GM10266 (cell line): Measurements from ENCODE around the gene POC1A.

ENCODE experiments used
- DNase-seq: peaks from one replicate; pipeline ENCODE4 v3.0.0; 2012; ENCODE audit errors: extremely low spot score
- CTCF ChIP-seq: IDR thresholded peaks from 2 replicates; pipeline ENCODE4 v1.5.1; 2012; ENCODE audit warnings: mild to moderate bottlenecking, low read depth; ENCODE audit not compliant: control insufficient read depth, insufficient read depth; ENCODE audit errors: missing control alignments

Gene POC1A

GRCh38 chr3:52070724-52071621, 83.2 kb downstream of the POC1A start:
- DNase-seq, result no peak
- no peak for TF ChIP-seq CTCF

GRCh38 chr3:52069855-52070254, 84.4 kb downstream of the POC1A start:
- DNase-seq, result no peak

GRCh38 chr3:52069135-52069534, 85.1 kb downstream of the POC1A start:
- TF ChIP-seq CTCF, result no peak
- no peak for DNase-seq

More at GRCh38 chr3:52069855-52070254, 84.4 kb downstream of the POC1A start:
- no peak for TF ChIP-seq CTCF

- DNase-seq, result no peak
- TF ChIP-seq CTCF, result no peak
Observed at GRCh38 chr3:52068730-52069129, 85.5 kb downstream of the POC1A start.

GRCh38 chr3:52068055-52068571, 86.1 kb downstream of the POC1A start:
- no peak for DNase-seq
- no peak for TF ChIP-seq CTCF

- no peak for TF ChIP-seq CTCF
Observed at GRCh38 chr3:52067526-52067925, 86.7 kb downstream of the POC1A start.

GRCh38 chr3:52067046-52067445, 87.2 kb downstream of the POC1A start:
- TF ChIP-seq CTCF, result no peak
- DNase-seq, result no peak

More at GRCh38 chr3:52067526-52067925, 86.7 kb downstream of the POC1A start:
- DNase-seq, result no peak
